ENCODE measurements around the gene SPATA24.
"Not testable (repeated sequence)": the region's sequence is repeated elsewhere in the genome, so short reads cannot be mapped to it uniquely, and the experiment has no call there.

The SPATA24 gene, protein sequence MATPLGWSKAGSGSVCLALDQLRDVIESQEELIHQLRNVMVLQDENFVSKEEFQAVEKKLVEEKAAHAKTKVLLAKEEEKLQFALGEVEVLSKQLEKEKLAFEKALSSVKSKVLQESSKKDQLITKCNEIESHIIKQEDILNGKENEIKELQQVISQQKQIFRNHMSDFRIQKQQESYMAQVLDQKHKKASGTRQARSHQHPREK

DNA sequence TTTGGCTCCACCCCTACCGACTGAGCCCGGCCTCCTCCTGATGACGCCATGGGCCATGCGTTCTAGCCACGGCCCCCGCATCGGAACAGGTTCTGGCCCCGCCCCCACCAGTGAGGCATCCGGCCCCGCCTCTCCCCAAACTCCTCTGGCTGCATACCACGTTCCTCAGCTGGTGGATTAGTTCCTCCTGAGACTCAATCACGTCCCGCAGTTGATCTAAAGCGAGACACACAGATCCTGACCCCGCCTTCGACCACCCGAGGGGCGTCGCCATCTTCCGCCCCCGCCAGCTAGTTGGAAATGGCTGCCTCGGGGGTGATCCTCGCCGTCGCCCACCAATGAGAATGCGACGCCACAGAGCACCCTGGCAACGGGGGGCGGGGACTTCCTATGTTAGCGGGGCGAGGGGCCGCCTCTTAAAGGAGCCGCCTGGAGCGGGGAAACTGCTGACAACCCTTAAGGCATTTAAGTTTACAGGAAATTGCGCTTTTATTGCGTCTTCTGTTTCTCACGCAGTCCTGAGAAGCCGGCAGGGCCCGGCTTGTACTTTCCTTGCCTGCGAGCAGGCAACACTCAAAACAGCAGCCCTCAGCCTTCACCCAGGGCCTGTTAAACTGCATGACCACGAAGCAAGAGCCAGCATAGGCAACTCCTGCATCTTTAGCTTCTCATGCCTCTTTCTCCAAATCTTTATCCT lies at the start of gene SPATA24:
Gene SPATA24 (minus strand): TSS at position 303 of the 697 bp plus-strand sequence. CDS start 29 bp downstream, at position 274.
- peak; percentile 97 to 98 for DNase-seq

DNA sequence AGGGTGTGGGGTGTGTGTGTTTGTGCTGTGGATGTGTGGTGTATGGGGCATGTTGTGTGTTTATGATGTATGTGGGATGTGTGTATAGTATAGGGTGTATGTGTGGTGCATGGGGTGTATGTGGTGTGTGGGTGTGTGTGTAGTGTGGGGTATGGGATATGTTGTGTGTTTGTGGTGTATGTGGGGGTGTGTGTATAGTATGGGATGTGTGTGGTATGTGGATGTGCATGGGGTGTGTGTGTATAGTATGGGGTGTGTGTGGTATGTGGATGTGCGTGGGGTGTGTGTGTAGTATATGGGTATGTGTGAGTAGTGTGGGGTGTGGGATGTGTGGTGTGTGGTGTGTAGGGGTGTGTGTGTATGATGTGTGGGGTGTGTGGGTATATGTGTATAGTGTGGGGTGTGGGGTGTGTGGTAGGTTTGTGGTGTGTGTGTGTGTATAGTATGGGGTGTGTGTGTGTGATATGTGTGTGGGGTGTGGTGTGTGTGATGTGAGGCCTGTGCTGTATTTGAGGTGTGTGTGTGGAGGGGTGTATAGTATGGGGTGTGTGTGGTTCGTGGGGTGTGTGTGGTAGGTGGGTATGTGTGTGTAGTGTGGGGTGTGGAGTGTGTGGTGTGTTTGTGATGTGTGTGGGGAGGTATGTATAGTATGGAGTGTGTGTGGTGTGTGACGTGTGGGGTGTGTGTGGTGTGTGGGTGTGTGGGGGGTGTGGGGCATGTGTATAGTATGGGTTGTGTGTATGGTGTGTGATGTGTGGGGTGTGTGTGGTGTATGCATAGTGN lies 48.2 kb upstream of the SPATA24 start:
- DNase-seq, result no peak

DNA sequence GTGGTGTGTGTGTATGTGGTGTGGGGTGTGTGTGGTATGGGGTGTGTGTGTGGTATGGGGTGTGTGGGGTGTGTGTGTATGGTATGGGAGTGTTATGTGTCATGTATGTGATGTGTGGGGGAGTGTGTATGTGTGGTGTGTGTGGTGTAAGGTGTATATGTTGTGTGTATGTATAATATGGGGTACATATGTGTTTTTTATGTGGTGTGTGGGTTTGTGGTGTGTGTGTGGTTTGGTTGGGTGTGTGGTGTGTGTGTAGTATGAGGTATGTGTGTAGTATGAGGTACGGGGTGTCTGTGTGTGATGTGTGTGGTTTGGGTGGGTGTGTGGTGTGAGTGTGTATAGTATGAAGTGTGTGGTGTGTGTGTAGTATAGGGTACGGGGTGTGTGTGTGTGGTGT lies 47.3 kb upstream of the SPATA24 start:
- no peak for DNase-seq

DNA sequence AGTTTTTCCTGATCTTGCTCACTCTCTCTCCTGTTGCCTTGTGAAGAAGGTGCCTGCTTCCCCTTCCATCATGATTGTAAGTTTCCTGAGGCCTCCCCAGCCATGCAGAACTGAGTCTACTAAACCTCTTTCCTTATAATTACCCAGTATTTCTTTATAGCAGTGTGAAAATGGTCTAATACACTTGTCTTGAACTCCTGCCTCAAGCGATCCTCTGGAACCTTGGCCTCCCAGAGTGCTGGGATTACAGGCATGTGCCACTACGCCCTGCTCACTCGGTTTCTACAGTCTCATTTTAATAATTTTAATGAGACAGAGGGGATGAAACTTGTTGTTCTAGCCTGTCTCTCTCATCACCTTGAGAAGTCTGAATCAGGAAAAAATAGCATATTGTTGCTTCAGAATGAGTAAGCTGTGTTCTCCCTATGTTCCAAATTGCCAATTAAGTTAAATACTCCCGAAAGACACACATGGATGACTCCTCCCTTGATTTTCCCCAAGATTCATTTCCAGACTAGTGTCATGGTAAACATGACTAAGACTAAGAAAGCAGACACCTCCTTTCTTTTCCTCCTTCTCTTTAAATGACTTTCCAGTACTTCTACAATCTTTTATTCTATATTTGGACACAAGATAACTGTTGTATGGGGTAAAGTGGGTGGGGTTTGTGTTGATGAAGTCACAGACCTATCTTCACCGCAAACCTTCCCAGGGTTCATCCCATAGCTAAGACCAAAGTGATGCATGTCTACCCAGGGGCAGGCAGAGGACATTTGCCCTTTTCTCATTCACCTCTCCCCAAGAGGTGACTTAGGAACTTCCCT lies 43.3 kb upstream of the SPATA24 start:
- DNase-seq, result no peak

DNA sequence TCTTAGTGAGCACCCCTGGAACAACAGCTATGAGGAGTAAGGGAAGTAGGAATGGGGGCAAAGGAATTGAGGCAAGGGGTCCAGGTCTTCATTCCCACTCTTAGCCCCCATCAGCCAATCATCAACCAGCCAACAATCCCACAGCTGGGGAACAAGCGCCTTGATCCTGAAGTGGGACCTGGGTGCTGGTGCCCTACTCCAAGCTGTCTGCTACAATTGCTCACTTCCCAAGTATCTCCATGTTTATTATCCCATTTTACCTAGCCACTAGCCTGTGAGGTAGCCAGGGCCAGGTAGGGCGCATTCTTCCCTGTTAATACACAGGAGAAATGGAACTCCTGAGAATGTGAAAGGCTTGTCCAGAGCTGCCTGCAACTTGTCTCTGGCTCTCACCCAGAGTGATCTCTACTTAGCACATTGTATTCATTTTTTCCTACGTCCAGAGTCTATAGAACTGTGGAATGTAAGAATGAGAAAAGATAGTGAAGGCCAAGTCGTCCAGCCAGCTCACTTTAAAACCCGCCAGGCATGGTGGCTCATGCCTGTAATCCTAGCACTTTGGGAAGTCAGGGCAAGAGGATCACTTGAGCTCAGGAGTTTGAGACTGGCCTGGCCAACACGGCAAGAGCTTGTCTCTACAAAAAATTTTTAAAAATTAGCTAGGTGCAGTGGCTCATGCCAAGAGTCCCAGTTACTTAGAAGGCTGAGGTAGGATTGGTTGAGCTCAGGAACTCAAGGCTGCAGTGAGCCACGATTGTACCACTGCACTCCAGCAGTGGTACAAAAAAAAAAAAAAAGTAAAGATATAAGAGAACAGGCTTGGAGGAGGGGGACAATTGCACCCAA lies 41.7 kb upstream of the SPATA24 start:
- DNase-seq, result no peak

DNA sequence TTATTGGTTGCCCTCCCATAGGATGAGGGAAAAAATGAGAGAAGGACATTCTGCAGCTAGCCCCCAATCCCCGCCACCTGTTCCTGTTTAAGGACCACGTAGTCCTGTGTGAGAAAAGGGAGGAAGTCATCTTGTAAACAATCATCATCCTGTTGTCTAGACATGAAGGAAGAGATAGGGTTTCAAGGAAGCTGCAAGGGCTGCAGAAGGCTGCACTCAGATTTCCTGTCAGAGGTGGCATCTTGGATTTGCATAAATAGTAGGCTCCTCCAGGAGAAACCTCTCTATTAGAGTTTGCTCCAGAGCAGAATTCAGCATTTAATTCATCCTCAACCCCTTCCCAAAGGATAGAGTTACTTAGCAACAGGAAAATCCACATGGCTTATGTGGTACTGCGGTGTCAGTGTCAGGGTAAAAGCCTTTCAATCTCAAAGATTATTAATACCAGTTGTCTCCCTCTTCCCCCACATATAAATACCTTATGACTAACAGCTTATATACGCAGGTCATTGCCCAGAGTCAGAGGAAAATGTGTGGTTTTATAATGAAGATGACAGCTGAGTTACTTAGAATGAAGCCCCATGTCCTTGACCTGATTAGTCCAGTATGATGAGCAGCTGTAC lies 40.1 kb upstream of the SPATA24 start:
- DNase-seq, result no peak

DNA sequence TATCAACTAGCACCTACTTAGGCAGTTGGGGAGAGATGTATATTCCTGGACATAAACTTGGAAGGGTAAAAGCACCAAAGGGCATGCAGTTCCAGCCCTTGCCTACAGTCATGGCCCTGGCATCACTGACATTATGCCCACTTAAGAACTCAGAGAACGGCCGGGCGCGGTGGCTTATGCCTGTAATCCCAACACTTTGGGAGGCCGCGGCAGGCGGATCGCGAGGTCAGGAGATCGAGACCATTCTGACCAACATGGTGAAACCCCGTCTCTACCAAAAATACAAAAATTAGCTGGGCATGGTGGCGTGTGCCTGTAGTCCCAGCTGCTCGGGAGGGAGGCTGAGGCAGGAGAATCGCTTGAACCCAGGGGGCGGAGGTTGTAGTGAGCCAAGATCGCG lies 36.5 kb upstream of the SPATA24 start:
- DNase-seq, result not testable (repeated sequence)

DNA sequence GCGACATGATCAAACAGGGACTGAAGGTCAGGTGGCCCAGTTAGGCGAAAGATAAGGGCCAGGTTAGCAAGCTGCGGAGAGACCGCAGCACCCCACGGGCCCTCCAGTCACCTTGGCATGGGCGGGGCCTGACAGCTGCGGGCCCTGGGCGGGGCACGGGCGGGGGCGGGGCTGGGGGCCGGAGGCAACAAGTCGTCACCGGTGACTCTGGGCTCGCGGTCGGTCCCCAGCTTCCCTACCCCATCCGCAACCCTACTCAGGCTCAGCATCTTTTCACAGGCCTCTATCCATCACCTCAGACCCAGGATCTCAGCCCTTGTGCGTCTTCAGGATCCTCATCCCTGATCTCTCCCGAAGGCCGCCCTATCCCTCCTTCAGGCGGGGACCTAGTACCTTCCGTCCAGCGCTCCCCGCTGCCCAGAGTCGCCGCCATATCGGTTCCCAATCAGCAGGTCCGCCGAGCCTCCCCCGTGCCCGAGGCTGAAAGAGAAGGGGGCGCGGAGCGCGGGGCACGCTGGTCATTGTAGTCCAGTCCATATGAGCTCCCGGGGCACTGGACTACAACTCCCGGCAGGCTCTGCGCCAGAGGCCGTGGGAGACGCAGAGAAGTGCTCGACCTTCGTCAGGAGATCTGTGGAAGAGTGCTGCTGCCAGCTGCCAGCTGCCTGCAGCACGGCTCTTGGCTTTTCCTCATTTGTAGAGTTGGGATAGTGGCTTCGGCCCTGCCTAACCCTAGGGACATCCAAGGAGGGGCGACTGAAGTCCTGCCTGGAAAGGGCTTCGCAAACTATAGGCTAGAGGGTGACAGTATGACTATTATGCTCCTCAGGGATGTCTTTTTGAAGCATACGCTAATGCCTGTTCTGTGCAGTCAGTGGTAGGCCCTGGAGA lies 35.4 kb upstream of the SPATA24 start, which contains the start of gene DNAJC18:
Gene DNAJC18 (minus strand): TSS at position 513 of the 891 bp plus-strand sequence. CDS start 80 bp downstream, at position 433.
- DNase-seq, result peak; percentile 88 to 89

DNA sequence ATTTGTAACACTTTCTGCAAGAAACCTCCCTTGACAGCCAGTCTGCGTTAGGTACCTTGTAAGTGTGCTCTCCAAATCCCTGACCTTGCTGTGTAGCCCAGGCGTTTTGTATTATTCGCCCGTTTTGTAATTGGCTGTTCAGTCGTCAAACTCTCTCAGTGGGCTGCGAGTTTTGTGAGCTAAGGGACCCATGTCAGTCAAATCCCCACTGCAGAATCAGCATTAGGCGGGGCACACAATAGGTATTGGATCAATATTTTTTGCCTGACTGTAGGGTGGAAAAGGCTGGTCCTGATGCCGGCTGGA lies 34.8 kb upstream of the SPATA24 start:
- DNase-seq, result no peak

DNA sequence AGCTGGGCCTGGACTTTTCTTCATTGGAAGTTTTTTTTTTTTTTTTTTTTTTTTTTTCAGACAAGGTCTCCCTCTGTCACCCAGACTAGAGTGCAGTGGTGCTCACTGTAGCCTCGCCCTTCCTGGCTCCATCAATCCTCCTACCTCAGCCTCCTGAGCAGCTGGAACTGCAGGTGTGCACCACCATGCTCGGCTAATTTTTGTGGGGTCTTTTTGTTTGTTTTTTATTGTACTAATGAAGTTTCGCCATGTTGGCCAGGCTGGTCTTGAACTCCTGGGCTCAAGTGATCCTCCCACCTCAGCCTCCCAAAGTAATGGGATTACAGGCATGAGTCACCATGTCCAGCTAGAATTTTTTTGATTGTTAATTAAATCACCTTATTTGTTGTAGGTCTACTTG lies 31.8 kb upstream of the SPATA24 start:
- DNase-seq, result no peak

DNA sequence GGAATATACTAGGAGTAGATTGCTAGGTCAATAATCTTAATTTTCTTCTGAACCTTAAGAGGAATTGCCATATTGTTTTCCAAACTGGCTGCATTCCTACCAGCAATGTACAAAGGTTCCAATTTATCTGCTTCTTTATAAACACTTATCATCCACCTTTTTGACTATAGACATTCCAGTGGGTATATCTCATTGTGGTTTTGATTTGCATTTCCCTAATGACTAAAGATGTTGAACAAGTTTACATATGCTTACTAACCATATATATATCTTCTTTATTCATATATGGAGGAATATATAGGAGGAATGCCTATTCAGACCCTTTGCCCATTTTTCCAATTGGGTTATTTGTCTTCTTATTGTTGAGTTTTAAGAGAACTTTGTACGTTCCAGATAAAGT lies 27.8 kb upstream of the SPATA24 start:
- DNase-seq, result no peak

DNA sequence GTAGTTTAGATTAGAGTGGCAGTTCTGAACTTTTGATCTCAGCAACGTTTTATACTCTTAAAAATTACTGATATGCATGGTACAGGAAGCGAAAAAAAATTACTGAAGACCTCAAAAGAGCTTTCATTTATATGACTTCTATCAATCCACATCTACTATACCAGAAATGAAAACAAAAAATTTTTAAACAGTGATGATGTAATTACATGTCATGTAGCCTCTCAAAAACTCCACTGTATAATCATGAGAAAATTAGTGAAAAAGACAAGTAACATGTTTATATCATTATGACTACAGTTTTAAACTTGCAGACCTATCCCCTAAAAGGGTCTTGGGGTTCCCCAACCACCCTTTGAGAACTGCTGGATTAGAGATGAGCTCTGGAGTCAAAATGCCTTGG lies 26.1 kb upstream of the SPATA24 start:
- DNase-seq, result no peak

DNA sequence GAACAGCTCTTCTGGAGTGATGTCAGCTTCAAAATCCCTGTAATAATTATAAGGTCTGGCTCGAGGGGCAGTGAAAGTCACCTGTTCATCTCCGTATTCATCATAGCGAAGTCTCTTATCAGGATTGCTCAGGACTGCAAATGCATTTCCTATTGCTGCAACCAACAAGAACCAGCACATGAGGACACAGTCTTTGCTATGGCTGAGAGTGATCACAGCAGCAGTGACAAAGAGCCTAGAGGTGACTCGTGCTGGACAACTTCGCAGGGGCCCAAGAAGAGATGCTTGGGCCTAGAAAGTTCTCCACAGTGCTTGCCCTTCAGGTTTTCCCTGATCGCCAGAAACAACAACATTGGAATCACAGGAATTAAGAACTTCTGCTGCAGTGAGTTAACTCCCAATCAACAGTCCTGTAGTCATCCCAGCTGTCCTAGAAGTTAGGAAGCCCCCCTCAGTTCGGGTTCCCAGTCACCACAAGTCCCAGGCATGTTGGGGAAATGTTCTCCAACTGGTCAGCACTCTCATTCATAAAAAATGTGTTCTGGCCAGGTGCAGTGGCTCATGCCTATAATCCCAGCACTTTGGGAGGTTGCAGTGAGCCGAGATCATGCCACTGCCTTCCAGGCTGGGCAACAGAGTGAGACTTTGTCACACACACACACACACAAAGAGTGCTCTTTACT lies 22.5 kb upstream of the SPATA24 start:
- no peak for DNase-seq

DNA sequence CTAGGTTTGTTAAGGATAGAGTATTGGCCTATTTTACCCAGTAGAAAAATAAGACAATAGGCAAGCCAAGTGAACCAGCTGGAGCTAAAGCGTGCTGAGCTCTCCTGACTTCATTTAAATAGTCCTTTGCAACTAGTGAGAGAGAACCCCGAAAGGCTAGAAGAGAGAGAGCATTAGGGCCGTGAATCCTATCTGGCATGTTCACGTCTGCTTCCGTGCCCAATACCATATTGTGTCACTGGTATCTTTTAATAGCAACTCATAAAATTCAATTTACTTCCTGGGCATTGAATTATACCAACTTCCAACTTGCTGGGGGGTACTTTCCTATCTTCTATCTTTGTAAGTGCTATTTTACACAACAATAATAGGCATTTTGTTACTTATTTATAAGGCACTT lies 21.6 kb upstream of the SPATA24 start:
- no peak for DNase-seq

DNA sequence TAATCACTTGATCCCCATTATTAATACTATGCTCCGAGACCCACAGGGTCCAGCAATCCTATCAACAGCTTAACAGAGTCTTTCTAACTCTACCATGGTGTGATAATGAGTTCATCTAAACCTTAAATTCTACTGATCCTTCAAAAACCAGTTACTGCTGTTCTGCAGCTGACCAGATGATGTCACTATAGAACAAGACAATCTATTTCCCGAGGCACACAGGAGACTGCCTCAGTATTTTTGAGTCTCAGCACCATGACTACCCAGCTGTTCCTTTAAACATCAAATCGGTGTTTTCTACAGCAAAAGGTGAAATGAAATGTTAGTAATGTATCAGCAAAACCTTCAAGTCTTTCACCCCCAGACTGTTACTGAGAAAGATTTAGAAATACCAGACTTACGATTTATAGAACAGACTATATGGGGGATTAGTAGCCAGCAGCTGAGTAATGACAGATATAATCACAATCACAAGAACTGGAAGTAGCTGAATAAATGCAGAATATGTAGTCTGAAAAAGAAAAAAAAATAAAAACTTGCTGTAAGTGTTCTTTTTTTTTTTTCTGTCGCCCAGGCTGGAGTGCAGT lies 18.5 kb upstream of the SPATA24 start:
- peak in 1 of 2 experiments; percentile 29 for DNase-seq

DNA sequence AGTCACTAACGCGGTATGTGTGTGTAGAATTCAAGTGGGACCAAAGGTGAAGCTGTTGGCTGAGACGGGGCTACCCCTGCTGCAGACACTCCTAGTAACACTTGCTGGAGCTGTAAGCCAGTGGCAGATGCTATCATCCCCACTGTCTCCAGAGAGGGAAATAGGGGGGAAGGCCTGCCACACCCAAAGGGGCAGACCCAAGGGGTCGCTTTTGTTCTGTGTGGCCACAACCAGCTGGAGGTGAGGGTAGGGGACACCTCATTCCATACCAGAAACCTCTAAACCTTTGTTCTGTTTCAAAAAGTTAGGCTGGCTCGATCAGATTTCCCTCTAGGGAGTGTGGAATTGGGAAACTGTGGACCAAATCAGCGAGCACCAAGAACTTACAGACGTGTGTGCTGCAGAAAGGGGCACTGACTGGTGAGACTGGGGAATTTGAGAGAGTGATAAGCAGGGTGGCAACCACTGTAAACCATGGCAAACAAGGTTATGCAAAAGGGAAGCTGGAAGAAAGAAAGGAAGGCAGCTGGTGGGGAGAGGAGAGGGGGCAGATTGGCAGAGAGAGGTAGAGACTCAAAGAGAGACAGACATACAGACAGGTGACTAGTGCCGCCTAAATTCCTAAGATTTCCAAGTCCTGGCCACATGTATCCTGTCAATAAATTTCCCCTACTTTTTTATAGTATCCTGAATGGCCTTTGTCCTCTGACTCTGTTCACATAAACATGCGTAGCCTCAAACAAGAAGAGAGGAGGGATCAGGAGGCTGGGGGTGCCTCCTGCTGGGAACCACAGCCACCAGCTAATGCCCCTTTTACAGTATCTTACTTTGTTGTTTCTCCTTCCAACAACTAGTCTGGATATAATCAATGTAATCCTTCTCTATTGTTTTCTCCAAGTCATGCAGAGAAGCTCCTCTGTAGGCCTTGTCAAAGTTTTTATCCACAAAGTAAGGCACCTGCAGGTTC lies 15.6 kb upstream of the SPATA24 start:
- no peak for DNase-seq

DNA sequence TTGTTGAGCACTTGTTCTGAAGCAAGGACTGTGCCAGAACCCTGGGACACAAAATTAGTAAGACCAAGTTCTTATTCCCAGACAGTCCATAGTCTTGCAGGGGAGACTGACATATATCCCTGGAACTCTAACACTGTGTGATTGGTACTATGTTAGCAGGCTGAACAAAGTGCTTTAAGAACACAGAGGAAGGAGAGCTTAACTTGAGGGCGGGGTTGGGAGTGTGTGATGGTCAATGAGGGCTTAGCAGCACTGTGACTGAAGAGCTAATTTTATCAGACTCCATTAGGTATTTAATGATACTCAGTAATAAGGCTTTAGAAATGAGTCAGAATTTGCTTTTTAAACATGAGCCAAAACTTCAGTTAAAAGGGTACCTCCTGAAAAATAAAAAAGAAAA lies 14.9 kb upstream of the SPATA24 start:
- DNase-seq, result no peak

DNA sequence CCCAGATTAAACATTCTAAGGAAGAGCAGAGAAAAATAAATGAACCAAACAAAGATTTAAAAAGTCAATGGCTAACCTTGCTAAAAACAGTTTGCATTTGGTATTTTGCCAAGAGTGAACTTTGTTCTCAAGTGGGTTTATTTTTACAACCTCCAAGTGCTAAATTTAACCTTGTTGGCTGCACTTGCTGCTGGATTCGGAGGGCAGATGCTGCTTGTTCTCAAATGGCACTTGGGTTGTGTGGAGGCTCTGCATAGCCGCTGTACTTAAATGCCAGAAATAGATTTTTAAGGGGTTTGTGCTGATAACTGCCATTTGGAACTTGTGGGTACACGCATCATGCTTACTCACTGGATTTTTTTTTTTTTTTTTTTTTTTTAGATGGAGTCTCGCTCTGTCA lies 13.3 kb upstream of the SPATA24 start:
- DNase-seq, result no peak
